K562 (cell line): ENCODE data around the gene HOXB3. TPM values are rescaled to one million over a fixed set of nuclear protein-coding genes. Genes with fewer than 3 reads are reported as not detected.
A peak's percentile ranks its signal among the peaks of the same experiment; 100 is the strongest.

Source experiments
- CAMTA2 ChIP-seq: fragments of 250-450 bp; sonication (Bioruptor Pico); conservative IDR thresholded peaks from 2 replicates; pipeline ENCODE4 v1.5.1; 2022
- CCNT2 ChIP-seq: IDR thresholded peaks from 2 replicates; pipeline ENCODE4 v1.6.1; 2011; ENCODE audit warnings: borderline replicate concordance, low read depth, mild to moderate bottlenecking, moderate library complexity, mixed read lengths, low read length; ENCODE audit not compliant: insufficient read length; ENCODE audit errors: extremely low read depth
- CHD2 ChIP-seq: IDR thresholded peaks from 2 replicates; pipeline ENCODE4 v1.6.1; 2011; ENCODE audit warnings: low read depth, low read length
- DNMT1 ChIP-seq: fragments of 450-650 bp; IDR thresholded peaks from 2 replicates; pipeline ENCODE4 v1.6.1; 2016; ENCODE audit warnings: antibody characterized with exemption, mild to moderate bottlenecking
- HCFC1 ChIP-seq: IDR thresholded peaks from 2 replicates; pipeline ENCODE4 v1.6.1; 2012; ENCODE audit warnings: low read depth, low read length, improper control_type of control experiment
- HDAC2 ChIP-seq: fragments of 450-650 bp; IDR thresholded peaks from 2 replicates; pipeline ENCODE4 v1.6.1; 2016; ENCODE audit warnings: mild to moderate bottlenecking
- HDAC3 ChIP-seq: fragments of 450-650 bp; IDR thresholded peaks from 2 replicates; pipeline ENCODE4 v1.6.1; 2018; ENCODE audit warnings: borderline replicate concordance, mild to moderate bottlenecking, moderate library complexity; ENCODE audit not compliant: partially characterized antibody
- JUN ChIP-seq, 2 experiments: sonication (generic) in 1 of 2; formaldehyde crosslinking in 1 of 2; IDR thresholded peaks; 2 replicates each; pipeline versions ENCODE4 v1.6.1 to v1.8.0; 2012 to 2022; ENCODE audit warnings: borderline replicate concordance in 2 of 2, mild to moderate bottlenecking in 2 of 2, improper control_type of control experiment in 1 of 2, low read depth in 1 of 2, low read length in 1 of 2, missing genetic modification reagents in 1 of 2
- MTA3 ChIP-seq: fragments of 450-650 bp; formaldehyde crosslinking; IDR thresholded peaks from 2 replicates; pipeline ENCODE4 v1.6.1; 2017; ENCODE audit warnings: mild to moderate bottlenecking, borderline replicate concordance
- NBN ChIP-seq: fragments of 450-650 bp; IDR thresholded peaks from 2 replicates; pipeline ENCODE4 v1.6.1; 2016; ENCODE audit warnings: low read depth, mild to moderate bottlenecking
- NFE2L1 ChIP-seq: fragments of 450-650 bp; IDR thresholded peaks from 2 replicates; pipeline ENCODE4 v1.6.1; 2016; ENCODE audit warnings: missing genetic modification characterization, low read depth, mild to moderate bottlenecking, missing compliant biosample characterization, moderate library complexity, borderline replicate concordance
- SREBF1 ChIP-seq: fragments of 150-350 bp; IDR thresholded peaks from 2 replicates; pipeline ENCODE4 v1.6.1; 2014; ENCODE audit warnings: antibody characterized with exemption, low read depth, low read length, borderline replicate concordance
- SREBF2 ChIP-seq: sonication (generic); formaldehyde crosslinking; IDR thresholded peaks from 2 replicates; pipeline ENCODE4 v1.4.0; 2020; ENCODE audit warnings: mild to moderate bottlenecking, missing genetic modification reagents
- TFAM ChIP-seq: fragments of 250-450 bp; sonication (Bioruptor Pico); conservative IDR thresholded peaks from 2 replicates; pipeline ENCODE4 v1.5.0; 2021; ENCODE audit warnings: mild to moderate bottlenecking, moderate library complexity
- ZFP1 ChIP-seq: fragments of 450-650 bp; formaldehyde crosslinking; IDR thresholded peaks from 2 replicates; pipeline ENCODE4 v1.4.0; 2020; ENCODE audit warnings: mild to moderate bottlenecking, mixed read lengths
- polyA plus RNA-seq, 8 experiments: library from polyadenylated mRNA; depleted of rRNA in 4 of 8; stranded (reverse) in 5 of 8; unstranded in 3 of 8; fragments of >200 nt; fragmentation: Nextera tagmentation in 2 of 8; fragmentation: Illumina TruSeq in 1 of 8; extraction: Ambion mirVana in 2 of 8; extraction: Trizol in 1 of 8; gene quantifications; 2 replicates each; pipeline versions ENCODE4 v1.2.1 to v1.2.3, GENCODE V29; 2011 to 2014; ENCODE audit warnings: inconsistent platforms in 1 of 8, missing spikeins in 1 of 8
- total RNA-seq, 7 experiments: library from RNA; depleted of rRNA in 6 of 7; stranded (reverse); fragments of >200 nt in 6 of 7; fragmentation: Illumina TruSeq in 2 of 7; extraction: Trizol in 2 of 7; gene quantifications; 2 replicates each; pipeline versions ENCODE4 v1.2.1 to v1.2.3, GENCODE V29; 2011 to 2021; ENCODE audit warnings: low replicate concordance in 1 of 7
- TF ChIP-seq, protein P1 (sequence below): fragments of 450-650 bp; formaldehyde crosslinking; IDR thresholded peaks from 2 replicates; pipeline ENCODE4 v1.4.0; 2020; ENCODE audit warnings: mild to moderate bottlenecking, moderate library complexity
- TF ChIP-seq, protein P2 (sequence below): fragments of 450-650 bp; IDR thresholded peaks from 2 replicates; pipeline ENCODE4 v1.6.1; 2017; ENCODE audit warnings: antibody characterized with exemption
- TF ChIP-seq, protein P3 (sequence below): fragments of 450-650 bp; IDR thresholded peaks from 2 replicates; pipeline ENCODE4 v1.6.1; 2016; ENCODE audit warnings: low read depth, mild to moderate bottlenecking, moderate library complexity
- TF ChIP-seq, protein P4 (sequence below): sonication (generic); IDR thresholded peaks from 2 replicates; pipeline ENCODE4 v1.6.1; 2016
- TF ChIP-seq, protein P5 (sequence below), 2 experiments: fragments of 450-650 bp in 1 of 2; sonication (generic) in 1 of 2; formaldehyde crosslinking in 1 of 2; IDR thresholded peaks in 1 of 2; conservative IDR thresholded peaks in 1 of 2; 2 replicates each; pipeline versions ENCODE4 v1.6.1 to v1.8.1; 2016 to 2023; ENCODE audit warnings: mild to moderate bottlenecking in 2 of 2, moderate library complexity in 2 of 2, inconsistent platforms in 1 of 2, missing genetic modification reagents in 1 of 2

The HOXB3 gene
- total and polyA plus RNA-seq, 9 of the 15 experiments (the other 6 are each of a cell fraction or from before 2014, with no cell fraction given): 2.4 to 41.3 (median 20.2) TPM

DNA sequence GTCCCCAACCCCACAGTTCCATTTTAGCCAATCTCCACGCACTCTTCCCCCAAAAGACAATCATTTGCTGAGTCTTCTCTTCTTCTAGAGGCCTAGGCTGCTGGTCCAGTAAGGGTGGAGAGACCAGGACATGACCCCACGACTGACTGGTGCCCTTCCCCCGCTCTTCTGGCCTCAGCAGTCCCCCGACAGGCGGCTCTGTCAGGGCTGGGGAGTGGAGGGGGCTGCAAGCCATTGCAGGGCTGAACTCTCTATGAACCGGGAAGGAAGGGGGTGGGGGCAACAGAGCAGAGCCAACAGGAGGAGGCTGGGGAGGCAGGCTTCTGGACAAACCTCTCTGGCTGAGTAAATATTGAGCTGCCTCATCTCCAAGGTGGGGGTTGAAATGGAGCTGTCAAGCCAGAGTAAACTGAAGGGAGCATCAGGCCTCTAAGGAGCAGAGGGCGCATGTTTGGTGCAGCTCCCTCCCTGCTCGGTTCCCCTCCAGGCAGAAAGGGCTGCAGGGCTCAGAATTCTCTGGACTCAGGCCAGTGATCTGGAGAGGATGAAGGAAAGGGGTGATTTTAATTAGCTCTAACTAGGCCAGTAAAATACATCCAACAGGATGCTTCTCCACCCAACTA is 67.9 kb downstream of the HOXB3 start (continued):
- TF ChIP-seq, protein P1, sequence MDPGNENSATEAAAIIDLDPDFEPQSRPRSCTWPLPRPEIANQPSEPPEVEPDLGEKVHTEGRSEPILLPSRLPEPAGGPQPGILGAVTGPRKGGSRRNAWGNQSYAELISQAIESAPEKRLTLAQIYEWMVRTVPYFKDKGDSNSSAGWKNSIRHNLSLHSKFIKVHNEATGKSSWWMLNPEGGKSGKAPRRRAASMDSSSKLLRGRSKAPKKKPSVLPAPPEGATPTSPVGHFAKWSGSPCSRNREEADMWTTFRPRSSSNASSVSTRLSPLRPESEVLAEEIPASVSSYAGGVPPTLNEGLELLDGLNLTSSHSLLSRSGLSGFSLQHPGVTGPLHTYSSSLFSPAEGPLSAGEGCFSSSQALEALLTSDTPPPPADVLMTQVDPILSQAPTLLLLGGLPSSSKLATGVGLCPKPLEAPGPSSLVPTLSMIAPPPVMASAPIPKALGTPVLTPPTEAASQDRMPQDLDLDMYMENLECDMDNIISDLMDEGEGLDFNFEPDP (CRISPR knock-in tag): no peak
- TF ChIP-seq JUN (IDR thresholded peaks at IDR 0.05; ENCODE audit: borderline replicate concordance, low read depth, low read length) (no peak), JUN (CRISPR knock-in tag; IDR thresholded peaks at IDR 0.05; ENCODE audit: borderline replicate concordance) (no peak), DNMT1 (no peak), CHD2 (peak; percentile 38; the same call in 1 of the 2 replicates), TFAM (CRISPR knock-in tag) (no peak), HDAC2 (no peak), CAMTA2 (CRISPR knock-in tag) (no peak), NBN (0 out of 2 replicates have a peak, but pooled peaks have one; percentile 71), CCNT2 (no peak), ZFP1 (CRISPR knock-in tag) (no peak), HDAC3 (peak; percentile 33), SREBF1 (no peak), HCFC1 (no peak), SREBF2 (no peak), NFE2L1 (no peak), MTA3 (no peak)
- TF ChIP-seq, protein P2, sequence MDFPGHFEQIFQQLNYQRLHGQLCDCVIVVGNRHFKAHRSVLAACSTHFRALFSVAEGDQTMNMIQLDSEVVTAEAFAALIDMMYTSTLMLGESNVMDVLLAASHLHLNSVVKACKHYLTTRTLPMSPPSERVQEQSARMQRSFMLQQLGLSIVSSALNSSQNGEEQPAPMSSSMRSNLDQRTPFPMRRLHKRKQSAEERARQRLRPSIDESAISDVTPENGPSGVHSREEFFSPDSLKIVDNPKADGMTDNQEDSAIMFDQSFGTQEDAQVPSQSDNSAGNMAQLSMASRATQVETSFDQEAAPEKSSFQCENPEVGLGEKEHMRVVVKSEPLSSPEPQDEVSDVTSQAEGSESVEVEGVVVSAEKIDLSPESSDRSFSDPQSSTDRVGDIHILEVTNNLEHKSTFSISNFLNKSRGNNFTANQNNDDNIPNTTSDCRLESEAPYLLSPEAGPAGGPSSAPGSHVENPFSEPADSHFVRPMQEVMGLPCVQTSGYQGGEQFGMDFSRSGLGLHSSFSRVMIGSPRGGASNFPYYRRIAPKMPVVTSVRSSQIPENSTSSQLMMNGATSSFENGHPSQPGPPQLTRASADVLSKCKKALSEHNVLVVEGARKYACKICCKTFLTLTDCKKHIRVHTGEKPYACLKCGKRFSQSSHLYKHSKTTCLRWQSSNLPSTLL: no peak
- TF ChIP-seq, protein P3, sequence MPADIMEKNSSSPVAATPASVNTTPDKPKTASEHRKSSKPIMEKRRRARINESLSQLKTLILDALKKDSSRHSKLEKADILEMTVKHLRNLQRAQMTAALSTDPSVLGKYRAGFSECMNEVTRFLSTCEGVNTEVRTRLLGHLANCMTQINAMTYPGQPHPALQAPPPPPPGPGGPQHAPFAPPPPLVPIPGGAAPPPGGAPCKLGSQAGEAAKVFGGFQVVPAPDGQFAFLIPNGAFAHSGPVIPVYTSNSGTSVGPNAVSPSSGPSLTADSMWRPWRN: no peak
- TF ChIP-seq, protein P4, sequence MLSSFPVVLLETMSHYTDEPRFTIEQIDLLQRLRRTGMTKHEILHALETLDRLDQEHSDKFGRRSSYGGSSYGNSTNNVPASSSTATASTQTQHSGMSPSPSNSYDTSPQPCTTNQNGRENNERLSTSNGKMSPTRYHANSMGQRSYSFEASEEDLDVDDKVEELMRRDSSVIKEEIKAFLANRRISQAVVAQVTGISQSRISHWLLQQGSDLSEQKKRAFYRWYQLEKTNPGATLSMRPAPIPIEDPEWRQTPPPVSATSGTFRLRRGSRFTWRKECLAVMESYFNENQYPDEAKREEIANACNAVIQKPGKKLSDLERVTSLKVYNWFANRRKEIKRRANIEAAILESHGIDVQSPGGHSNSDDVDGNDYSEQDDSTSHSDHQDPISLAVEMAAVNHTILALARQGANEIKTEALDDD: peak; percentile 41; the same call in 1 of the 2 replicates
- TF ChIP-seq, protein P5, sequence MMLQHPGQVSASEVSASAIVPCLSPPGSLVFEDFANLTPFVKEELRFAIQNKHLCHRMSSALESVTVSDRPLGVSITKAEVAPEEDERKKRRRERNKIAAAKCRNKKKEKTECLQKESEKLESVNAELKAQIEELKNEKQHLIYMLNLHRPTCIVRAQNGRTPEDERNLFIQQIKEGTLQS (IDR thresholded peaks at IDR 0.05): no peak
- TF ChIP-seq, protein P5 (CRISPR knock-in tag; conservative IDR thresholded peaks at IDR 0.05): no peak
